ENCODE measurements around the gene ITGA5.

- no peak for TF ChIP-seq NFRKB (IDR thresholded peaks at IDR 0.05)
- TF ChIP-seq SP1 (IDR thresholded peaks at IDR 0.05): no peak
- TF ChIP-seq BHLHE40 (IDR thresholded peaks at IDR 0.05; ENCODE audit: borderline replicate concordance): no peak
- no peak for TF ChIP-seq LEF1 (IDR thresholded peaks at IDR 0.05; ENCODE audit: borderline replicate concordance)
- no peak for TF ChIP-seq ELF4 (IDR thresholded peaks at IDR 0.05)
- no peak for TF ChIP-seq HDGF (IDR thresholded peaks at IDR 0.05; ENCODE audit: borderline replicate concordance)
- TF ChIP-seq FOXA1 (IDR thresholded peaks at IDR 0.05): no peak
- no peak for TF ChIP-seq ZNF384 (IDR thresholded peaks at IDR 0.05)
- no peak for TF ChIP-seq ARNT (IDR thresholded peaks at IDR 0.05)
- TF ChIP-seq CTBP1 (IDR thresholded peaks at IDR 0.05; ENCODE audit: borderline replicate concordance): no peak
Measured at GRCh38 chr12:54349036-54349435, 70.0 kb downstream of the ITGA5 start.

Measured in HEK293T (cell line).